B cell (primary cell): Measurements from ENCODE around the gene CTRL.

Experiments used
- CTCF ChIP-seq: fragments of 200-600 bp; IDR thresholded peaks from one replicate; pipeline ENCODE4 v1.8.0; 2022; ENCODE audit warnings: antibody characterized with exemption, mild to moderate bottlenecking
- EZH2 ChIP-seq: IDR thresholded peaks from 2 replicates; pipeline ENCODE4 v1.6.1; 2012; ENCODE audit warnings: borderline replicate concordance, low read depth, mild to moderate bottlenecking, moderate library complexity, low read length; ENCODE audit not compliant: insufficient read depth, poor library complexity, severe bottlenecking

- TF ChIP-seq CTCF (no peak), EZH2 (no peak)
Observed at GRCh38 chr16:67919622-67920221, 11.9 kb downstream of the CTRL start.
